ENCODE results near the gene GOT2. TPM values are rescaled to one million over a fixed set of nuclear protein-coding genes. Genes with fewer than 3 reads are reported as not detected.

GOT2 gene
- total and polyA plus RNA-seq, 4 experiments from 2014 or later: 37.1 to 113 (median 64.3) TPM

Other genes with a start within 250 kb of the GOT2 start
- gene NDRG4, start 234.2 kb downstream of the GOT2 start, total RNA-seq: 1 to 10 TPM; 1.3 TPM
- gene NDRG4, start 234.2 kb downstream of the GOT2 start, polyA plus RNA-seq: under 1 TPM in 1 of 2 donors, not detected in 1; 0.22 TPM
- 10 to 100 TPM; 34.2 to 38.3 TPM for gene SETD6, start 218.8 kb downstream of the GOT2 start, total RNA-seq
- 10 to 100 TPM in 1 of 2 donors, 1 to 10 TPM in 1; 6.1 to 13.0 TPM for gene SETD6, start 218.8 kb downstream of the GOT2 start, polyA plus RNA-seq
- gene CNOT1, start 104.5 kb downstream of the GOT2 start, total RNA-seq: 100 to 1,000 TPM; 251 to 262 TPM
- gene CNOT1, start 104.5 kb downstream of the GOT2 start, polyA plus RNA-seq: 100 to 1,000 TPM in 1 of 2 donors, 10 to 100 TPM in 1; 74.9 to 107 TPM
- 10 to 100 TPM; 11.4 to 13.8 TPM for gene SLC38A7, start 49.5 kb downstream of the GOT2 start, total RNA-seq
- gene SLC38A7, start 49.5 kb downstream of the GOT2 start, polyA plus RNA-seq: 1 to 10 TPM; 3.5 to 6.7 TPM